ENCODE results near the gene MPI.

MPI gene, protein sequence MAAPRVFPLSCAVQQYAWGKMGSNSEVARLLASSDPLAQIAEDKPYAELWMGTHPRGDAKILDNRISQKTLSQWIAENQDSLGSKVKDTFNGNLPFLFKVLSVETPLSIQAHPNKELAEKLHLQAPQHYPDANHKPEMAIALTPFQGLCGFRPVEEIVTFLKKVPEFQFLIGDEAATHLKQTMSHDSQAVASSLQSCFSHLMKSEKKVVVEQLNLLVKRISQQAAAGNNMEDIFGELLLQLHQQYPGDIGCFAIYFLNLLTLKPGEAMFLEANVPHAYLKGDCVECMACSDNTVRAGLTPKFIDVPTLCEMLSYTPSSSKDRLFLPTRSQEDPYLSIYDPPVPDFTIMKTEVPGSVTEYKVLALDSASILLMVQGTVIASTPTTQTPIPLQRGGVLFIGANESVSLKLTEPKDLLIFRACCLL

DNA sequence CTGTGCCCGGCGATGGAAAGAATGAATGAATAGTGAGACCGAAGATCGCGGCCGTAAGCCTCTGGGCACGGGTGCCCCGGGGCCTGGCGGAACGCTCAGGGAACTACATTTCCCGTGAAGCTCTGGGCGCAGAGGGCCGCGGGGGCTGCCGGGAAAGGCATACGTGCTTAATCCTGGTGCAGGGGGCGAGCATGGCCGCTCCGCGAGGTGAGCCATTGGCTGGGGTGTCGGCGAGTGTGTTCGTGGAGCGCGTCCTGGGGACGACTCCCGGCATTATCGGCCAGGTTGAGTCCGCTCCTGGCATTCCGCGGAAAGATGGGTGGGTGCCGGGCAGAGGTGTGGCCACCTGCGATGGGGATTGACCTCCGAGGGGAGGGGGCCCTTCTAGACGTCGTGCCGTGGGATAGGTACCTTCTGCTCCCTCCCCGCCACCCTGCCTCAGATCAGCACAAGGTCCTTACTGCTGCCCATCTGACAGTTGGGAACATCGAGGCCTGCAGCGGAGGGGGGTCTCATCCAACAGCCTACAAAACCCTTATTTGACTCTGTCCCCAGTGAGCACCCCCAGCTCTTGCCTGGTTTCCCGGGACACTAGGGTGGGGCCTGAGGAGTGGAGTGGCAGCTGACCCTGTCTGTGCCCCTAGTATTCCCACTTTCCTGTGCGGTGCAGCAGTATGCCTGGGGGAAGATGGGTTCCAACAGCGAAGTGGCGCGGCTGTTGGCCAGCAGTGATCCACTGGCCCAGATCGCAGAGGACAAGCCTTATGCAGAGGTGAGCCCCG is at the start of gene MPI:
Gene MPI, plus strand, starts transcription at position 160 of the 782 bp plus-strand sequence. Its CDS starts 32 bp downstream, at position 192.
- DNase-seq (ENCODE audit: low read depth in 4 of 4, low spot score in 1 of 4), result peak; percentile 74 to 89 (median 84)

- no peak for DNase-seq (ENCODE audit: low read depth in 4 of 4, low spot score in 1 of 4)
These were observed 48.7 kb upstream of the MPI start for GRCh38 chr15:74840851-74841775.

GRCh38 chr15:74841891-74842373 is 47.9 kb upstream of the MPI start:
- no peak for DNase-seq (ENCODE audit: low read depth in 4 of 4, low spot score in 1 of 4)

DNA sequence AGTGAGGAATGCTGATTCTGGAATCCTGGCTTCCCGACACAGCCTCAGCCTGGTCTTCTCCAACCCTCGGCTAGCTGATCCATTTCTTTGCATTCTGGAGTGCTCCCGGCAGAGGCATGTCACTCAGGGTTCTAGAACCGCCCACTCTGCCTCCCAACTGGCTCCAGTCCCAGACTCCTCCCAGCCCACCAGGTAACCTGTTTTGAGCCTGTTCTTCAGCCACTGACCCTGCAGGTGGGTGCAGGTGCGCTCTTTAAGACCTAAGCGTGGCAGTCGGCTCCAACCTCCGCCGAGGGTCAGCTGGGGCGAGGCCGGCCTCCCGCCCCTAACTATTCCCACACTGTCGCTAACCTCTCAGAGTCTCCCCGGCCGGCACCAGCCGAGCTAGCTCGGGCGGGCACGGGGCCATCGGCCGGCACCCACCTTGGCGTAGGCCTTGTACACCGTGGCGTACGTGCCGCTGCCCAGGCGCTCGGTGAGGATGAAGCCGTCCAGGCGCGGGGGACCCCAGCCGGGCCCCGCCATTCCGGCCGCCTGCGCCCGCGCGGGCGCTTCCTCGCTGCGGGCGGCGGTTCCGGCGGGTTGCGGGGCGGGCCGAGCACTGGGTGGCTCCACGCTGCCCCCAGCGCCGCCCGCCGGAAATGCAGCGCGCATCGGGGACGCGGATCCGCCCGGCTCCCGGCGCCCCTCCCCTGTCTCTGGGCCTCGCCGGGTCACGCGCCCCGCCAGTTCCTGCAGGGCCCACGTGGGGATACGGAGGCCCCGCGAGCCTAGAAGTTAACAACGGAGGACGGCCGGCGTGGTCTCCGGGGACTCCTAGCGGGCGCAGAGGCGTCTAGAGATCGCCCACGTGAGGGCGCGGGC is 47.0 kb upstream of the MPI start, which contains the start of gene ULK3:
Gene ULK3, minus strand, starts transcription at position 576 of the 864 bp plus-strand sequence. Its CDS starts 51 bp downstream, at position 525.
- peak; percentile 81 to 92 (median 85) for DNase-seq (ENCODE audit: low read depth in 4 of 4, low spot score in 1 of 4)

DNA sequence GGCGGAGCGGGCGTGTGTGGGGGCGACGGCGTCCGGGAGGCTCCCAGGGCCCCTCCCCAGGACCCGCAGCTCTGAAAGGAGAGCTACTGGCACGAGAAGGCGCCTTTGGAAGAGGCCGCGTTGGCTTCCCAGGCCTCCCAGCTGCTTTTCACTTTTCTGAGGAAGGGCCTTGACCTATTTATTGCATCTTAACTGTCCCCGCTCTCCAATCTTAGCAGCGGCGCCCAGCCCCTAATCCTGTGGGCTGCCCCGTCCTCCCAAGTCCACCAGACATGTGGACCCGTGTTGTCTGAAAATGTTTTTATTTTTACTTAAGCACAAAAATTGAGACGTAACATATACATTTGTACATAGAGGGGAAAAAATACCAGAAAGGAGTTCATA is 46.4 kb upstream of the MPI start:
- DNase-seq (ENCODE audit: low read depth in 4 of 4, low spot score in 1 of 4), result no peak

DNA sequence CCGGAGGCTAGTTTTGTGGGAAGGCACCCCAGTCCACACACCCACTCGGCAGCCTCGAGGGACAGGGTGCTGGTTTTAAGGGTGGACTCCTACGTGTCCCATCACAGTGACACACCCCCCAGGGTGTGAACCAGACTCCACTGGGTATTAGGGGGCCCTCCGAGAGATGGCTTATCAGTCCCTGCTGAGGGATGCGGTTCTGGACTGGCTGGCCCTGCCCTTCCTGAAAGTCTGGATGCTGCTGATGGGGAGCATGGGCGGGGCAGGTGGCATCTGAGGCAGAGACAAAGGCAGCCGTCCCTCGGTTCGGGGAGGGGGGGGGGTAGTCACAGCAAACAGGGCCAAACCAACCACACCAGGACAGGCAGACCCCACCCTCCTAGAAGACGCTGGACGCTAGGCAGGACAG is 45.9 kb upstream of the MPI start:
- DNase-seq (ENCODE audit: low read depth in 4 of 4, low spot score in 1 of 4), result no peak

DNA sequence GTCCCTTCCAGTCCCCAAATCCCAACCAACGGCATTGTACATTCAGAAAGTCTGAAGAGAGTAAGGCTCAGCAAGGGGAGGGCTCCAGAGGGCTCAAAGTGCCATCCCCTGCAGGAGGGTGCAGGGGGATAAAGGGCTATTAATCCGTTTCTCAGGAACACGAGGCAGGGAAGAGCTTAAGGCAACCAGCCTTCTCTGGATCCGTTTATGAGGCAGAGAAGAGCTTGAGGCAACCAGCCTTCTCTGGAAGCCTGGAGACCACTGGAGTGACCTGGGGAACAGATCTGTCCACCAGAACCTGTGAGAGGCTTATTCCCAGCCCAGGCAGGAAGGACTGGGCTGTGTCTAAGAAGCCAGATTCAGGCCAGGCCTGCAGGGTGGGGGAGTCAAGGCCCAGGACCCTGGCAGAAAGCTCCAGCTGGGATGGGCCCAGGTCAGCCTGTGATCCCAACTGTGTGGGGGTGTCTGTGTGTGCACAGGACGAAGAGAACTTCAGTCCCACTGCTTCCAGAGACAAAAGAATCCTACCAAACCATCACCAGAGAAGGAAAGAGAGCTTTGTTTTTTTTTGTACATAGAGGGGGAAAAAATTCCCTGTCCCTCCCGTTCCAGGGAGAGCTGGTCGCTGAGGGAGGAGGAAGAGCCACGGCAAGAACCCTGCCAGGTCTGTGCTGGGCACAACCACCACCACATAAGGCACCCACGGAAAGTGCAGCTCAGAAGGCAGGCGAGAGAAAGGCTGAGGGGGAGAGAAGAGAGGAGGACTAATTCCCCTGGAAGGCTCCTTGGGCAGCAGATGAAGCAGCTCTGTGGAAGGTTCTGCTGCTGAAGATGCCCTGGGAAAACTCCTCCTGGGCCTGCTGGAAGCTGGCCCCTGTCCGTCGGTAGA is 45.3 kb upstream of the MPI start:
- no peak for DNase-seq (ENCODE audit: low read depth in 4 of 4, low spot score in 1 of 4)

DNA sequence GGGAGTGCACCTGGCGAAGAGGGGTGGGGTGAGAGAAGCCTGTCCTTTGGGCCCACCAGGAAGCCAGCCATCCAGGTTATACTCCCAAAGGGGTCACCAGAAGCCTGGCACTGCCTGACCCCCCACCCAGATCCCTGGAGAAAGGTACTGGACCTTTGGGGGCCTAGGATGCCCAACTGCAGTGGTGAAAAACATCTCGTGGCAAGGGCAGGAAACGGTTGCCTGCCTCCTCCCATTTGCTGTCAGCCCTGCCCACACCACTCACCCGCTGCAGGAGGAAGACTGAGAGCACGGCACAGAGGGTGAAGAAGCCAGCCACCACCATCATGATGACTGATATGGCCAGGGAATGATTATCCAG is 44.7 kb upstream of the MPI start:
- DNase-seq (ENCODE audit: low read depth in 4 of 4, low spot score in 1 of 4), result peak in 2 of 4 experiments; percentile 36 to 40

DNA sequence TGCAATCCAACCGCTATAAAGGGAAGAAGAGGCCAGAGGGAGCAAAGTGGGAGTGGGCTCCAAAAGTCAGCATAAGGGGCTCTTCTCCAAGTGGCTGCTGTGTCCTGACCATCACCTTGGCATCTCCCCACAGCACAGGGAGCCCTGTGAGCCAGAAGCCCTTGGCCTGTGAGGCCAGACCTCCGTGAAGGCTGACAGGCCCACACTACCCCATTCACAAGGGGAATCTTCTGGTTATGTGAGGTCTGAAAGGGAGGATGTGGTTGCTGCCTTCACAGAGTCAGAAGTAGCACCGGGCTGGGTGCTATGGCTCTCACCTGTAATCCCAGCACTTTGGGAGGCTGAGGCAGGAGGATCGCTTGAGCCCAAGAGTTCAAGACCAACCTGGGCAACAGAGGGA is 44.3 kb upstream of the MPI start:
- no peak for DNase-seq (ENCODE audit: low read depth in 4 of 4, low spot score in 1 of 4)

GRCh38 chr15:74847432-74847831 is 42.4 kb upstream of the MPI start:
- no peak for DNase-seq (ENCODE audit: low read depth in 4 of 4, low spot score in 1 of 4)

GRCh38 chr15:74850393-74850792 is 39.4 kb upstream of the MPI start:
- DNase-seq (ENCODE audit: low read depth in 4 of 4, low spot score in 1 of 4), result no peak

DNA sequence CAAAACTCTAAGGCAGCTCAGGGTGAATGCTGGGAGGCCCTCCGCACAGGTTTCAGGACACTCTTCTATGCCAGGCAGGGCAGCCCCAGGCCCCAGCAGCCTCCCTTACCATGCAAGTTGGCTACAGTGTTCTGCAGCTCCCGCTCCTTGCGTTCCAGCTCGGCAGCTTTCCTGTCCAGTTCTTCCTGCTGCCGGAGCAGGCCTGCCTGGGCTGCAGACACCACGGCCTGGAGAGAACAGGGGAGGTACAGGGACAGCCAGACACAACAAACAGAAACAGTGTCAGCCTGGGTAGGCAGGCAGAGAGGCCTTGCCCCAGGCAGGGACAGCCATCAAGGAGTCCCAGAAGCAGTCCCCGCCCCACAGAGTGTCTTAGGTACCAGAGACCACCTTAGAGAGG is 37.9 kb upstream of the MPI start:
- DNase-seq (ENCODE audit: low read depth in 4 of 4, low spot score in 1 of 4), result no peak

DNA sequence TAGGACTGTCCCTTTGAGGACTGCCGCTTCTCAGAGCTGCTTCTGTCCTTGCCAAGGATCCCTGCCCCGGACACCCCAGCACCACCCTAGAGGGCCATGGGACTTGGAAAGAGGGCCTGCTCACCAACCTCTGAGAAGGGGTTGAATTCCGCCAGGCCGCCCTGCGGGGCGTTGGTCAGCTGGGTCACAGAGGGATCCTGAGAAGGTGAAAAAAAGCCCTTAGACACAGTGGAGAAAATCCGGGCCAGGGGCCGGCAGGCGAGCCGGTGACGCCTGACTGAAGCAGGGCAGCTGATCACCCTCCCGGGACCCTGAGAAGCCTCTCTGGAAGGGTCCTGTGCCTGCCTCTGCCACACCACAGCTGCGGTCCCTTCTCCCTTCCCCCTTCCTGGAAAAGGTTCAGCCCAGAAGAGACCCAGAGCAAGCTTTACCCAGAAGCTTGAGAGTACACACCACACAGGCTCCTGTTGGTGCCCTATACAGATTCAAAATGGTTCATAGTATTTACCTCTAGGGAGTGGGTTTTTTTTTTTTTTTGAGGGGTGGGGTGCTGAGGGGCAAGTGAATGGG is 35.3 kb upstream of the MPI start:
- DNase-seq (ENCODE audit: low read depth in 4 of 4, low spot score in 1 of 4), result no peak

- no peak for DNase-seq (ENCODE audit: low read depth in 4 of 4, low spot score in 1 of 4)
These were observed 34.0 kb upstream of the MPI start for GRCh38 chr15:74855857-74856256.

DNA sequence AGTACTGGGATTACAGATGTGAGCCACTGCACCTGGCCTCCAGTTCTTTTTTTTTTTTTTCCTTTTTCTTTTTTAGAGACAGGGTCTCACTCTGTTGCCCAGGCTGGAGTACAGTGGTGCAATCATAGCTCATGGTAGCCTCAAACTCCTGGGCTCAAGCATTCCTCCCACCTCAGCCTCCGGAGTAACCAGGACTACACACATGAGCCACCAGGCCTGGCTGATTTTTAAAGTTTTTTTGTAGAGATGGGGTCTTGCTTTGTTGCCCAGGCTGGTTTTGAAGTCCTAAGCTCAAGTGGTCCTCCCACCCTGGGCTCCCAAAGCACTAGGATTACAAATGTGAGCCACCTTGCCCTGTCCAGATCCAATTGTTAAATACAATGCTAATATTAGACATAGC is 33.3 kb upstream of the MPI start:
- no peak for DNase-seq (ENCODE audit: low read depth in 4 of 4, low spot score in 1 of 4)

- no peak for DNase-seq (ENCODE audit: low read depth in 4 of 4, low spot score in 1 of 4)
These were observed 32.7 kb upstream of the MPI start for GRCh38 chr15:74857082-74857655.

GRCh38 chr15:74857671-74858368 is 32.0 kb upstream of the MPI start:
- no peak for DNase-seq (ENCODE audit: low read depth in 4 of 4, low spot score in 1 of 4)

DNA sequence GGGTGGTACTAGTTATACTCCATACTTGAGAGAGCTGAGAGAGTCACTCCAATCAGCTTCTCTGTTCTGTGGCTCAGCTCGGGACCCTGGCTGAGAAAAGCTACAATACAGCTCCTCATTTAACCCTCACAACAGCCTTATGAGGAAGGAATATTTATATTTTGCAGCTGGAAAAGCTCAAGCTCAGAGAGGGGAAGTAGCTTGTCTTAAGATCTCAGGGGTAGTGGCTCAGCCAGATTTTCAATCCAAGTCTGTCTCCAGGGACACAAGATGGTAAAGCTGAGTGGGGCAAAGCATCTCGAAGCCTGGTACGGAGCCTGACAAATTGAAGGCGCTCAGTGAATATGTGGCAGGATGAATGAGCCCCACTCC is 31.5 kb upstream of the MPI start:
- DNase-seq (ENCODE audit: low read depth in 4 of 4, low spot score in 1 of 4), result no peak
